OCI-LY3 (cell line): ENCODE results near the gene MAN2A2.

Experiments used
- EZH2phosphoT487 ChIP-seq: fragments of 200-600 bp; shearing (Covaris generic); IDR thresholded peaks from 2 replicates; pipeline ENCODE4 v1.6.1; 2018; ENCODE audit warnings: antibody characterized with exemption, mixed run types, low read depth
- TF ChIP-seq, protein P1 (sequence below): fragments of 200-600, 300-600 bp; sonication (generic); IDR thresholded peaks from 2 replicates; pipeline ENCODE4 v1.5.1; 2014; ENCODE audit warnings: antibody characterized with exemption, low read length, low read depth

DNA sequence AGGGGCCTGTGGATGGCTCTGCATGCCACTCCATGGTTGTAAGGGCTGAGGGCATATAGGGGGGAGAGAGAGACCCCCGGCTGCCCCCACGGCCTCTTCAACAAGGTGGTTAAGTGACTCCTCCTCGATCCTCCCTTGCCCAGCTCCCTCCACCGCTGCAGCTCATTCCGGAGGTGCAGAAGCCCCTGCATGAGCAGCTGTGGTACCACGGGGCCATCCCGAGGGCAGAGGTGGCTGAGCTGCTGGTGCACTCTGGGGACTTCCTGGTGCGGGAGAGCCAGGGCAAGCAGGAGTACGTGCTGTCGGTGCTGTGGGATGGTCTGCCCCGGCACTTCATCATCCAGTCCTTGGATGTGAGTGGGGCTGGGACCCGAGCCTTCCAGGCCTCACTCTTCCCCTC, 12.3 kb upstream of the MAN2A2 start:
- TF ChIP-seq, protein P1, sequence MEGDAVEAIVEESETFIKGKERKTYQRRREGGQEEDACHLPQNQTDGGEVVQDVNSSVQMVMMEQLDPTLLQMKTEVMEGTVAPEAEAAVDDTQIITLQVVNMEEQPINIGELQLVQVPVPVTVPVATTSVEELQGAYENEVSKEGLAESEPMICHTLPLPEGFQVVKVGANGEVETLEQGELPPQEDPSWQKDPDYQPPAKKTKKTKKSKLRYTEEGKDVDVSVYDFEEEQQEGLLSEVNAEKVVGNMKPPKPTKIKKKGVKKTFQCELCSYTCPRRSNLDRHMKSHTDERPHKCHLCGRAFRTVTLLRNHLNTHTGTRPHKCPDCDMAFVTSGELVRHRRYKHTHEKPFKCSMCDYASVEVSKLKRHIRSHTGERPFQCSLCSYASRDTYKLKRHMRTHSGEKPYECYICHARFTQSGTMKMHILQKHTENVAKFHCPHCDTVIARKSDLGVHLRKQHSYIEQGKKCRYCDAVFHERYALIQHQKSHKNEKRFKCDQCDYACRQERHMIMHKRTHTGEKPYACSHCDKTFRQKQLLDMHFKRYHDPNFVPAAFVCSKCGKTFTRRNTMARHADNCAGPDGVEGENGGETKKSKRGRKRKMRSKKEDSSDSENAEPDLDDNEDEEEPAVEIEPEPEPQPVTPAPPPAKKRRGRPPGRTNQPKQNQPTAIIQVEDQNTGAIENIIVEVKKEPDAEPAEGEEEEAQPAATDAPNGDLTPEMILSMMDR = no peak
- no peak for TF ChIP-seq EZH2phosphoT487
